Transverse colon (tissue), 4 donors: ENCODE results near the gene ACSL1.

Source experiments
- CTCF ChIP-seq, 5 experiments: fragments of 200-600 bp in 3 of 5; fragments of 450-650 bp in 2 of 5; sonication (generic) in 3 of 5; IDR thresholded peaks; 1 replicate in 2 of 5; 2 replicates in 3 of 5; pipeline ENCODE4 v1.5.1; 2016 to 2017; ENCODE audit warnings: antibody characterized with exemption in 5 of 5, inconsistent platforms in 3 of 5, mild to moderate bottlenecking in 2 of 5, moderate library complexity in 1 of 5
- POLR2AphosphoS5 ChIP-seq, 3 donors: sonication (generic); formaldehyde crosslinking; IDR thresholded peaks; one replicate each; pipeline ENCODE4 v1.6.1; 2016; ENCODE audit warnings: antibody characterized with exemption in 3 of 3

GRCh38 chr4:184721254-184721653, 104.5 kb downstream of the ACSL1 start:
- TF ChIP-seq CTCF (IDR thresholded peaks at IDR 0.05) (no peak), POLR2AphosphoS5 (IDR thresholded peaks at IDR 0.05) (no peak)
